ENCODE measurements around the gene PAK2.
"Not testable (repeated sequence)": the region's sequence is repeated elsewhere in the genome, so short reads cannot be mapped to it uniquely, and the experiment has no call there.

DNA sequence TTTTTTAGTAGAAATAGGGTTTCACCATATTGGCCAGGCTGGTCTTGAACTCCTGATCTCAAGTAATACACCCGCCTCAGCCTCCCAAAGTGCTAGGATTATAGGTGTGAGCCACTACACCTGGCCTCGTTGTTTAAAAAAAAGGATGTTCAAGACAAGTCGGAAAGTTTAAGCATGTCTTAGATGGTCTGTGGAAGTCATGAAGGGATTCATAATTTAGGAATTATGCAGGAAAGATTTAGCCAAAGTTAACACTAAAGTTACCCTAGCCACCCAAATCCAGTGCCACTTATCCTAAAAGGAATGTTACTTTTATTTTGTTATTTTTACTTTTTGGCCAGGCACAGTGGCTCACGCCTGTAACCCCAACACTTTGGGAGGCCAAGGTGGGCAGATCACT lies 108.7 kb downstream of the PAK2 start:
- TF ChIP-seq GABPA (IDR thresholded peaks at IDR 0.05; ENCODE audit: low read depth); RAD21 (IDR thresholded peaks at IDR 0.05; ENCODE audit: low read length); POLR2AphosphoS5 (IDR thresholded peaks at IDR 0.05; ENCODE audit: low read depth, low read length): not testable (repeated sequence)
- TF ChIP-seq, protein P1, sequence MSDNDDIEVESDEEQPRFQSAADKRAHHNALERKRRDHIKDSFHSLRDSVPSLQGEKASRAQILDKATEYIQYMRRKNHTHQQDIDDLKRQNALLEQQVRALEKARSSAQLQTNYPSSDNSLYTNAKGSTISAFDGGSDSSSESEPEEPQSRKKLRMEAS (IDR thresholded peaks at IDR 0.05; ENCODE audit: low read depth), result not testable (repeated sequence)
